Stimulated activated CD8-positive, alpha-beta memory T cell treated with anti-CD3 and anti-CD28 coated beads, Interleukin-4, amount 100 ng/mL, for 4 hours (primary cell): ENCODE data around the gene MON2.
"Not testable (repeated sequence)": the region's sequence is repeated elsewhere in the genome, so short reads cannot be mapped to it uniquely, and the experiment has no call there.

Experiments used
- DNase-seq, 2 donors: peaks; one replicate each; pipeline ENCODE4 v3.0.0-alpha.2; 2020; ENCODE audit warnings: low read depth in 2 of 2, low spot score in 1 of 2

The MON2 gene

DNA sequence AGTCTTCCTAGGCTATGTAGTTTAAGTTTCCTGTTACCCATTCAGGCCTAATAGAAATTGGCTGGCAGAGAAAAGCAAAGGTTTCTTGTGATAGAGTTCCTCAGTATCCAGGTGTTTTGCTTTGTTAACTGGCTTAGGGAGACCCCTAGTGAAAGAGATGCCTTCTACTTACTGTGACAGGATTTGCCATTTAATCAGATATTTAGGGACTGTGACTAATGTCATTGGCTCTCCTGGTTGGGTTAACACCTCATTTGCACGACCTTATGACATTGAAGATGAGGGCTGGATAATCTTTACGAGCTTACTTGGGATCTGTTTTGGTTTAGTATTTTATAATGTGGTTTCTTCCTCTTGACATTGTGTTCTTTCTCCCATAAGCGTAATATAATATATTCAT, 5.8 kb downstream of the MON2 start:
- DNase-seq: no peak

DNA sequence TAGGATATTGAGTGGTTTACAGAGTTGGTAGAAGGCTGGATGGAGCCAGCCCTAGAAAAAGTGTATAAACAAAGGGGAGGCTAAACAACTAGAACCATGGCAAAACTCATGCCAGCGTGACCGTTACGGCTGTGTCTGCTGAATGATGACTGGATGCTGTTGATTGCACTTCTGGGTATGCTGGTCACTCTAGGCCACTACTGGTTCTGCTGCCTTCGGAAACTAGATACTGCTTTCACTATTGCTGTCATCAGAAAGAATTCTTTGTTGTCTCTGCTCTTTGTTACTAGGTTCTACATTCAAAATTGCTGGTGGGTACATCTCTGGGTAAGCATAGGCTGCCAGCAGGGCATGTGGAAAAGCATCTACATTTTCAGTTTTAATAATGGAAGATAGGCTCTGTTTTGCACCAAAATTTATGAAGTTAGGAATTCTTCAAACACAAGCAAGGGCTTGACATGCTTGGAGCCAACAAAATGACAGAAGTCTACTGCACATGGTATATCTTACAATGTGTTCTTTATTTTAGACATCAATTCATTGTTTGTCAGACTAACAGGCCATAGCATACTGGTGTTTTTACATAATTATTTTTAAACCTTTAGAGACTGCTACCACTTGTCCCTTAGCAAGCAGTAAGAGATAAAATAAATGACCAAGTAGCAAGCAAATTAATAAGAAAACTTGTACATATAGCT, 15.4 kb downstream of the MON2 start:
- no peak for DNase-seq

DNA sequence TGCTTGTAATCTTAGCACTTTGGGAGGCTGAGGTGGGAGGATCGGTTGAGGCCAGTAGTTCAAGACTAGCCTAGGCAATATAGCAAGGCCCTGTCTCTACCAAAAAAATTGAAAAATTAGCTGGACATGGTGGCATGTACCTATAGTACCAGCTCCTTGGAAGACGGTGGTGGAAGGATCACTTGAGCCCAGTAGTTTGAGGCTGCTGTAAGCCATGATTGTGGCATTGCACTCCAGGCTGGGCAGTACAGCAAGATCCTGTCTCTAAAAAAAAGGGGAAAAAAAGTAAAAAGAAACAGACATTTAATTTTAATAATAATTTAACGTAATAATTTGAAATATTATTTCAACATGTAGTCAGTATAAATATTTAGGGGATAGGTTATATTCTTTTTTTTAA, 16.1 kb downstream of the MON2 start:
- DNase-seq: no peak

DNA sequence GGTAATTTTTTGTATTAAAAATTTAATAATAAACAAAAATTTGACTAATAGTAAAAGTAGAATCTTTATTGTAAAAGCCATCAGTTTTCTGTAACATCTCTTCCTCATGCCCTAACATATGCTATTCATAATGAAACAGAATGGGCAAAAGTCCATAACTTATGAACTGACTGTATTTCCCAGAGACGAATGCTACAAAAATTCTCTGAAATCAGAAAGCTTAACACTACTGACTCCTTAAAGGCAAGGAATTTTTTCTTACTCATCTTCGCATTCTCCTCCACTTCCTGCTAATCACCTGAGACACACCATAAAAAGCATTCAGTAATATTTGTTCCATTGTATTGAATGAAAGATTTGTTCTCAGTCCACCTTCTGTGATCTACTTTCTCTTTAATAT, 17.6 kb downstream of the MON2 start:
- no peak for DNase-seq

DNA sequence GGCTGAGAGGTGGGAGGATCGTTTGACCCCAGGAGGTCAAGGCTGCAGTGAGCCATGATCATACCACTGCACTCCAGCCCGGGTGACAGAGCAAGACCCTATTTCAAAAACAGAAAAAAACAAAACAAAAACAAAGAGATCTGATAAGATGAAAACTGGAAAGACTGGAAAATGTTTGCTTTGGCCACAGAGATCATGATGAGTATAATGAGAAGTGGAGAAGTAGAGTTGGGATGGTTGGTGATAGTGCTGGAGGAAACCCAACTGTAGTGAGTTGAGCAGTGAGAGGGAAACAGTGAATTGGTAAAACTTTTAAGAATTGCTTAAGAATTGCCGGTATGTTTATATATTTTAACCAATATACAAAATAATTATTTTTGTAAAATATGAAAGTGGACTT, 39.2 kb downstream of the MON2 start:
- no peak for DNase-seq

DNA sequence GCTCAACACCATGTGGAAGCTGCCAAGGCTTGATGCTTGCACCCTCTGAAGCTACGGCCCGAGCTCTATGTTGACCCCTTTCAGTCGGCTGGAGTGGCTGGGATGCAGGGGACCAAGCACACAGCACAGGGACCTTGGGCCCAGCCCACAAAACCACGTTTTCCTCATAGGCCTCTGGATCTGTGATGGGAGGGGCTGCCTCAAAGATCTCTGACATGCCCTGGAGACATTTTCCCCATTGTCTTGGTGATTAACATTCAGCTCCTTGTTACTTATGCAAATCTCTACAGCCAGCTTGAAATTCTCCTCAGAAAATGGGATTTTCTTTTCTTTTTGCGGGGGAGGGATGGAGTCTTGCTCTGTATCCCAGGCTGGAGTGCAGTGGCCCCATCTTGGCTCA, 46.3 kb downstream of the MON2 start:
- no peak for DNase-seq

DNA sequence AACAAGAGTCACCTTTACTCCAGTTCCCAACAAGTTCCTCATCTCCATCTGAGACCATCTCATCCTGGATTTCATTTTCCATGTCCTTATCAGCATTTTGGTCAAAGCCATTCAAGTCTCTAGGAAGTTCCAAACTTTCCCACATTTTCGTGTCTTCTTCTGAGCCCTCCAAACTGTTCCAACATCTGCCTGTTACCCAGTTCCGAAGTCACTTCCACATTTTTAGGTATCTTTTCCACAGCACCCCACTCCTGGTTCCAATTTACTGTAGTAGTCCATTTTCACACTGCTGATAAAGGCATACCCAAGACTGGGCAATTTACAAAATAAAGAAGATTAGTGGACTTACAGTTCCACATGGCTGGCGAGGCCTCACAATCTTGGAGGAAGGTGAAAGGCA, 47.5 kb downstream of the MON2 start:
- DNase-seq: not testable (repeated sequence)

DNA sequence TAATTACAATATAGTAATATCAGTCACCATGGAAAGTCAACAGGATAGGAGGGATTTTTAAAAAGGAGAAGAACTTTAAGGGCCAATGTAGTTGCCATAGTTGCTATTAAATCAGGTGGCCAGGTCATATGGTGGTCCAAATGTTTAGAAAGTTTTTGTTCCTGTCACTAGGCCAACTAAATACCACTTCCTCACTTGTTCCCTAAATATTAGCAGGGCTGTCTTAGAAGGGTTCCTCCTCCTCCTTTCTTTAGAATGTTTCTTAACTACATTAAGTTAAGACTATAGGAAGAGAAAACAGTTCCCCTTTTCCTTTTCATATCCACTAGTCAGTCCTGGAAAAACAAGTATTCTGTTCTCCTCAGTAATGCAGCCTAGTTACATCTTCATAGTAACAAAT, 50.3 kb downstream of the MON2 start:
- DNase-seq: no peak

DNA sequence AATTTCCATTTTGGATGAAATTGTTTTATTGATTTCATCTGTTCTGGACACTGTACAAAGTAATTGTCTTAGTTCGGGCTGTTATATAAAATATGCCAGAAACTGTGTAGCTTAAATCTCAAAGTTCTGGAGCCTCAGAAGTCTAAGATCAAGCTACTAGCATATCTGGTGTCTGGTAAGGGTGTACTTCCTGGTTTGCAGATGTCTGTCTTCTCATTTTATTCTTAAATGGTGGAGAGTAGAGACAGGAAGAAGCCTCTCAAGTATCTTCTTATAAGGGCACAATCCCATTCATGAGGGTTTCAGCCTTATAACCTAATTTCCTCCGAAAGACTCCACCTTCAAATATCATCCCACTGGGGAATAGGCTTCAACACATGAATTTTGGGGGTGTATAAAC, 51.3 kb downstream of the MON2 start:
- no peak for DNase-seq

DNA sequence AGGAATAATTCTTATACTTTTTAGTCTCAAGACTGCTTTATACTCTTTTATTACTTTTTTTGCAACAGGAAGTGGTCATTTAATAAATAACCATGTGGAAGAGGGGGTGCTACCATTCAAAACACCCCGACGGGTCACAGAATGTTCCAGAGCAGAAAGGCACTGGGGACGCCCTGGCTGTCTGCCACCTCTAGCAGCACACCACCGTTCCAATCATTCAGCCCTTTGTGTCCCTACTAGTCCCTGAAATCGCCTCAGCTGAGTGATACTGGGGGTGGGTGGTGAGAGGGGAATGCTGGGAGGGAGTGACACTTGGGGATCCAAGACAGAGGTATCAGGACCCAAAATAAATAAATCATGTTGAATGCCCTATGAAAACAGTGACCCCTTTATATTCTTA, 52.4 kb downstream of the MON2 start:
- no peak for DNase-seq

DNA sequence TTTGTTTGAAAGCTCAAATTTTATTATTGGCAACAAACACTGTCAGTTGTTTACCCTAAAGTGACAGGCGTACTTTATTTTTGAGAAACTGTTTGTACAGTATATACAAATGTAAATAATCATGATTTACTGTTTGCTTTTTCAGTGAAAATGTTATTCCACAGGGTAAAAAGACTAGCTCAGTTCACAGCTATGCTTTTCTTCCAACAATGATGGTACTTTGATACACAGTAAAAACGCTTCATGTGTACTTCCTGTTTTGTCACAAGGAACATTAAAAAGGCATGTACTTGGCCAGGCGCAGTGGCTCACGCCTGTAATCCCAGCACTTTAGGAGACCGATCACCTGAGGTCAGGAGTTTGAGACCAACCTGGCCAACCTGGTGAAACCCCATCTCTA, 53.7 kb downstream of the MON2 start:
- DNase-seq: no peak

DNA sequence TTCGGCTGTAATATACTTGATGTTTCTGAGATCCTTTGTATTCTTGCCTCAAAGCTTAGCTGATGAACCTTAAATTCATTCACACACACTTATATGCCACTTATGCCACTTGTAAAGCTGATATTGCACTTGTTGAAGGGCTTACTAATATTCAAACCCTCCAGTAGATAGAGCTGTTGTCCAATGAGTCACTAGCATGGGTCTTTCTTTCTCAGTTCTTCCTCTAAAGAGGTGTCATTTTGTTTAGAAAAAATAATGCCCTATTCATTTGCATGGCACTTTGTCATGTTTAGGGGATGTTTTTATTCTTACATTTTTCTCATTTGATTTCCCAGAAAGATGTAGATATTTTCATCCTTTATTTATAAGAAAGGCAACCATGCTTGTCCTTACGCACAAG, 56.4 kb downstream of the MON2 start:
- DNase-seq: no peak

DNA sequence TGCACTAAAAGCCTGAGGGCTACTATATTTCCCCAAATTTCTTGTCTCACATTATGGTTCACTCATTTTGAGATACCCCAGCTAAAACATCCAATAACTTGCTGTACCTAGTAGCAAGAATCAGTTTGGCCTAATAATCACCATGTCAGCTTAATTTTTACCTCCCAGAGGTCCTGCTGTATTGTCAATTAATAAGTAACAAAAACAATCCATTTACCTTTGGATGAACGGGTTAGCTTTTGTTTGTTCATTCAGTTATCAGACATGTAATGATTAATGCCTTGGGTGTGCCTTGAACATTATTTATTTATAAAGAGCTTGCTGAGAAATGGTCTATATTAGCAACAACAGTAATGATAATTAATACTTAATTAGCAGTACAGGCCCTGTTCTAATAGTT, 57.0 kb downstream of the MON2 start:
- no peak for DNase-seq

DNA sequence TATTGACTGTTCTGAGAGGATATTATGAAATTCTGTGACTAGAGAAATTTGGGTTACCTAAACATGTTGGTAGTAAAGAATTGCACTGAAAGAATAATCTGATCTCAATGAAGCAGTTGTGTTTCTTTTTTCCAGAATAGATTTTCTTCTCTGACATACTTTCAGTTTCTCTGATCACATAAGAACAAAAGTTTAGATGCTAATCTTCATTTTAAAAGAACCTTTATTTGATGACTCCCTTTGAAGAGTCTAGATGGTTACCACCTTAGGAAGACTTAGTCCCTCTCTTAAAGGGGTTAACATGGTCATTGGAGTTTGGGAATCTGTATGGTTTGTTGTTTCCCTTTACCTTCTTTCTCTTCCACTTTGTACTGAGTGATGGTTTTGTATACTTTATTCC, 58.6 kb downstream of the MON2 start:
- DNase-seq: no peak

DNA sequence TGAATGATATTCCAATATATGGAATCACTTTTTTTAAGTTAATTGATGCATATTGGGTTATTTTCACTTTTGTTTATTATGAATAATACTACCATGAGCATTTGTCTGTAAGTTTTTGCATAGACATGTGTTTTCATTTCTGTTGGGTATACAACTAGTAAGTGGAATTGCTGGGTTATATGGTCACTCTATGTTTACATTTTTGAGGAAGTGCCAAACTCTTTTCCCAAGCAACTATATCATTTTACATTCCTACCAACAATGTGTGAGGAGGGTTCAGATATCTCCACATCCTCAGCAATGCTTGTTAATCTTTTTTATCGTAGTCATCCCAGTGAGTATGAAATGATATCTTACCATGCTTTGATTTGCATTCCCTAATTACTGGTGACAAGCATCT, 64.0 kb downstream of the MON2 start:
- no peak for DNase-seq

DNA sequence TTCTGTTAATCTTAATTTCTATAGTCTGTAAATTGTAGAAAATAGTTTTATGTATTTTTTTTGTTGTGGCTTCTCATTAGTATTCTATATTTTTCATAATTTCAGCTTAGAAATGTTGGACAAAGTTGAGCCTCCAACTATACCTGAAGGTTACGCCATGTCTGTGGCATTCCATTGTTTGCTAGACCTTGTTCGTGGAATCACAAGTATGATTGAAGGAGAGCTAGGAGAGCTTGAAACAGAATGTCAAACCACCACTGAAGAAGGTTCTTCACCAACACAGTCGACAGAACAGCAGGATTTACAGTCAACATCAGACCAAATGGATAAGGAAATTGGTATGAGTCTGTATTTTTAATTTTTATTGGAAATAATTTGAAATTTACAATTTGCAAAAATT, 65.7 kb downstream of the MON2 start:
- no peak for DNase-seq

DNA sequence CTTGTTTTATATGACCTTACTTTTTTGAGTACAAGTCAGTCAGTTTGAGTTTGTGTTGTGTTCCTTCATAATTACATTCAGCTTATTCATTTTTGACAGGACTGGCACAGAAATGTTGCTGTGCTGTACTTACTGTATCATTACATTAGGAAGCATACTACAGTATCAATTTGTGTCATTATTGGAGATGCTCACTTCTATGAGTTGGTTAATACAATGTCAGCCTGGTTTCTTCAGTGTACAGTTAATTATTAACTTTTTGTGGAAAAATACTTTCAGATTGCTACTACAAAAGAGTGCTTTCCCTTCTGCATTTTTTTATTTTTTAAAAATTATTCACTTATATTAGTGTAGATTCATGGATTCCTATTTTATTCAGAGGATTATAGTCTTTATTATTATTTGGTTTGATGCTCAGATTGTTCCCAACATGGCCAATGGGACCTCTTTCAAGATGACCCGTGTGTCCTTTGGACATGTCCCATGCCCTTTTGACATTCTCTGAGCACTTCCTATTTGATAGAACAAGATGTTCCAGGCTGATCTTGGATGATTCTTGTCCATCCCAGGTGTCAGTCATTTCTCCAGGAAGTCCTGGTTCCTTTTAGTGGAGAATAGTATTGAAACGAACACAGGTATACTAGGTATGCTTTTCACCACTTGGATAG, 66.6 kb downstream of the MON2 start:
- DNase-seq: no peak

DNA sequence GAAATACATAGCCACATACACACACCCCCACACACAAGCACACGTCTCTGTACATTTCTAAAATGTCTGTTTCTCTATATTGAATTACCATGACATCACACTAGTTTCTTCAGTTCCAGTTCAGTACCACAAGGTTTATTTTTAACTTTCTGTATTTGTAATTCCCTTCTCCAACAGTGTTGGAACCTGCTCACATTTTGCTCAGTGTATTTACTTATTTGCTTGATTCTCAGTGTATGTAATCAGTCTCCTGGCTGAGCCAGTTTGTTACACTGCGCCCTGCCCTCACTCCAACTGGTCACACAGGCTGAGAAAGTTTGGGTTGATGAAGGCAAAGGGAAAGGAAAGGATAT, 67.1 kb downstream of the MON2 start:
- DNase-seq: no peak

DNA sequence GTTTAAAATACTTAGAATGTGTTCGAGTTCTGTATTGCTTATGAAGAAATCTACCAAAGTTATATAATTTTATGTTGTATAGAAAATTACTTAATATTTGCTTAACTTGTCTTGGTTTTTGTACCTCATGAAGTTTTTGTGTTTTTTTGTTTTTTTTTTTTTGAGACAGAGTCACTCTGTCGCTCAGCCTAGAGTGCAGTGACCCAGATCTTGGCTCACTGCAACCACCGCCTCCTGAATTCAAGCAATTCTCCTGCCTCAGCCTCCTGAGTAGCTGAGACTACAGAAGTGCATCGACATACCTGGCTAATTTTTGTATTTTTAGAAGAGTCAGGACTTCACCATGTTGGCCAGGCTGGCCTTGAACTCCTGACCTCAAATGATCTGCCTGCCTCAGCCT, 69.9 kb downstream of the MON2 start:
- no peak for DNase-seq

DNA sequence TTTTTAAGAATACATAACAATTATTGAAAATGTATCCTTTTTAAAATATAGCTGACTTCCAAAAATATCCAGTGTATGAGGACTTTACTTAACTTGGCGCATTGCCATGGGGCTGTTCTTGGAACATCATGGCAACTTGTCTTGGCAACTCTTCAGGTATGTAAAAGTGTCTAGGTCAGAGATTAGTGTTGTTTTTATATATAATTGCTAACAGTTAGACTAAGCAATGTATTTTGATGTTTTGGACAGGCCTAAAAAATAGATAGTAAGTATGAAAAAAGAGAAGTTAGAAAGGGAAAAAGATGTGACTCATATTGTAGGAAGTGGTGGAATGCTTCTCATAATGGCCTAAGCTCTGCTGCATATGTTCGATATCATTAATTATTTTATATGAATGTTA, 70.9 kb downstream of the MON2 start:
- DNase-seq: no peak

DNA sequence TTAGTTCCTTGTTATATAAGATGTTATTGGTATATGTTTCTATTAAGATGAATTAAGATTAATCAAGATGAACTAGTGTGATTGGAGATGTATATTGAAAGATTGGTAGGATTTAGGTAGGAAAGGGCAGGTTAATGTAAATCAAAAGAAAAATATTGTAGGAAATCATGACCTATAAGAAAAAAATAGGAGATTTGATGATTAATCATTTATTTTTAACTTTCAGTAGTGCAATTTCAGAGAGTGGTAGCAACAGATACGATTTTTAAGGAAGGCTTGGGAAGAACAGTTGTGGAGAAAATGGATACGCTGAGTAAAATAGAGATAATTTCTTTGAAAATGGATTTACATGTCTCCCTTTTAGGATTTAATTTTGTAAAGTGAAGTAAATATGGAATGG, 73.7 kb downstream of the MON2 start:
- DNase-seq: no peak

DNA sequence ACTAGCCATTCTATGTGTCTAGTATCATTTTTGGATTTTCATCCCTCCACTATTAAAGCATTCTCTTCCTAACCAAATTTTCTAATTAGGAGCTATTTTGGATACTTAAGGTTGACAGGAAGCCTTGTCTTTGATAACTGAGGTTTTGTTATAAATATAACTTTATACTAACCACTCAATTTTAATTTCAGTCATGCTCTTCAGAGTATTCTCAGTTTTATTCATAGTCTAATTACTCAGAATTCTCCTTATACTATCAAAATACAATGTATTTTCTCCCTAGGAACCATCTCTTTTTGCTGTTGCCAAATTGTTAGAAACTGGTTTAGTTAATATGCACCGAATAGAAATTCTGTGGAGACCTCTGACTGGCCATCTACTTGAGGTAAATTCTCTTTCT, 76.2 kb downstream of the MON2 start:
- DNase-seq: no peak

DNA sequence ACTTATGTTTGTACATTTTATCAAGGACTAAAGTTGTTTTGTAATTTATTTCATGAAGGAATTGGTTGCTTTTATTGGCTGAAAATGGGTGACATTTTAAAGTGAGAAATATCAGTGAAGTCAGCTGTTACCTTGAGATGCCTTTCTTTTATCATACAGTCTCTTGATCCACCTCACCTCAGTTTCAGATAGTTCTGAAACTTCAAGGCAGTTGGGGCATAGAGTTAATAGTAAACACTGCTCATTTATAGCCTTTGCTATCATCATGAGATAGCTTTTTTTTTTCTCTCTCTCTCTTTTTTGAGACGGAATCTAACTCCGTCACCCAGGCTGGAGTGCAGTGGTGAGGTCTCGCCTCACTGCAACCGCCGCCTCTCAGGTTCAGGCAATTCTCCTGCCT, 76.7 kb downstream of the MON2 start:
- no peak for DNase-seq
